IMR-90 (cell line): ENCODE results near the gene ASAP2. TPM values are rescaled to one million over a fixed set of nuclear protein-coding genes. Genes with fewer than 3 reads are reported as not detected.

Source experiments
- ATAC-seq: fragments of 200-7000 bp; cut with Tn5 transposase; 2 replicates; pipeline ENCODE4 v1.9.1; 2020; ENCODE audit warnings: low read depth, mild to moderate bottlenecking, moderate library complexity
- BruUV-seq: library from RNA; stranded (reverse); fragments of 400-500 nt; replicated peaks from 2 replicates; lab custom pipeline; 2021; lab: Mats Ljungman, UMichigan
- CTCF ChIA-PET: fragments of 300-600 bp; formaldehyde crosslinking; extraction: SDS; loops from one replicate; lab custom pipeline; 2021; ENCODE audit warnings: antibody characterized with exemption; lab: Yijun Ruan, JAX
- POLR2A ChIA-PET: fragments of 300-600 bp; sonication (Branson Sonifier 250); formaldehyde crosslinking; loops from one replicate; lab custom pipeline; 2022; ENCODE audit warnings: antibody characterized with exemption; ENCODE audit not compliant: unreplicated experiment; lab: Charles Lee
- DNase-seq: peaks from one replicate; pipeline ENCODE4 v3.0.0; 2013
- H2AFZ ChIP-seq: replicated peaks from 2 replicates; pipeline ENCODE3; 2013; ENCODE audit warnings: low read length, mild to moderate bottlenecking; ENCODE audit not compliant: poor library complexity
- H2AK5ac ChIP-seq: 2 replicates; pipeline ENCODE4 v1.6.1; 2013; ENCODE audit warnings: low read depth, low read length, inconsistent platforms
- H2AK9ac ChIP-seq: replicated peaks from 2 replicates; pipeline ENCODE3; 2013; ENCODE audit warnings: mild to moderate bottlenecking, low read depth, low read length, moderate library complexity; ENCODE audit not compliant: poor library complexity
- H2BK120ac ChIP-seq: 2 replicates; pipeline ENCODE4 v1.6.1; 2013; ENCODE audit warnings: low read depth, low read length, inconsistent platforms
- H2BK15ac ChIP-seq: 3 replicates; pipeline ENCODE4 v1.6.1; 2013; ENCODE audit warnings: low read depth, low read length, inconsistent platforms
- H2BK20ac ChIP-seq: 2 replicates; pipeline ENCODE4 v1.6.1; 2013; ENCODE audit warnings: low read depth, mild to moderate bottlenecking, inconsistent platforms, low read length, moderate library complexity
- H2BK5ac ChIP-seq: 2 replicates; pipeline ENCODE4 v1.6.1; 2013; ENCODE audit warnings: mild to moderate bottlenecking, low read depth, low read length, inconsistent platforms; ENCODE audit not compliant: poor library complexity, severe bottlenecking
- H3K14ac ChIP-seq: replicated peaks from 2 replicates; pipeline ENCODE4 v1.6.1; 2013; ENCODE audit warnings: low read depth, low read length, inconsistent platforms
- H3K18ac ChIP-seq: 2 replicates; pipeline ENCODE4 v1.6.1; 2013; ENCODE audit warnings: low read depth, low read length, control low read depth
- H3K23ac ChIP-seq: 2 replicates; pipeline ENCODE4 v1.6.1; 2013; ENCODE audit warnings: low read depth, low read length, inconsistent platforms
- H3K27ac ChIP-seq: 2 replicates; pipeline ENCODE4 v1.5.1; 2013; ENCODE audit warnings: mild to moderate bottlenecking, control low read depth, low read length; ENCODE audit not compliant: insufficient read depth
- H3K27me3 ChIP-seq: 2 replicates; pipeline ENCODE4 v1.6.1; 2013; ENCODE audit warnings: low read length; ENCODE audit not compliant: control insufficient read depth, insufficient read depth
- H3K36me3 ChIP-seq: 2 replicates; pipeline ENCODE4 v1.6.1; 2013; ENCODE audit warnings: low read length, mixed read lengths; ENCODE audit not compliant: control insufficient read depth, insufficient read depth
- H3K4ac ChIP-seq: 2 replicates; pipeline ENCODE4 v1.6.1; 2013; ENCODE audit warnings: low read depth, low read length, inconsistent platforms
- H3K4me1 ChIP-seq: 2 replicates; pipeline ENCODE4 v1.6.1; 2013; ENCODE audit warnings: low read length, mixed read lengths; ENCODE audit not compliant: control insufficient read depth, insufficient read depth
- H3K4me2 ChIP-seq: 2 replicates; pipeline ENCODE4 v1.6.1; 2013; ENCODE audit warnings: low read depth, mild to moderate bottlenecking, control low read depth, low read length, moderate library complexity
- H3K4me3 ChIP-seq: 2 replicates; pipeline ENCODE4 v1.5.1; 2013; ENCODE audit warnings: low read depth, mild to moderate bottlenecking, control low read depth, low read length, moderate library complexity; ENCODE audit not compliant: insufficient read depth
- H3K56ac ChIP-seq: 2 replicates; pipeline ENCODE4 v1.6.1; 2013; ENCODE audit warnings: low read length, inconsistent platforms; ENCODE audit not compliant: insufficient read depth; ENCODE audit errors: extremely low read depth
- H3K79me1 ChIP-seq, 2 experiments: 2 replicates each; pipeline ENCODE4 v1.6.1; 2013; ENCODE audit warnings: low read length in 2 of 2, inconsistent platforms in 1 of 2, low read depth in 1 of 2
- H3K9ac ChIP-seq: 2 replicates; pipeline ENCODE4 v1.6.1; 2013; ENCODE audit warnings: low read depth, low read length, control low read depth
- H3K9me1 ChIP-seq: 2 replicates; pipeline ENCODE4 v1.6.1; 2013; ENCODE audit warnings: low read length, inconsistent platforms; ENCODE audit not compliant: insufficient read depth
- H3K9me3 ChIP-seq: 2 replicates; pipeline ENCODE4 v1.6.1; 2013; ENCODE audit warnings: low read length; ENCODE audit not compliant: control insufficient read depth, insufficient read depth
- H4K20me1 ChIP-seq: 2 replicates; pipeline ENCODE4 v1.6.1; 2013; ENCODE audit warnings: low read length, inconsistent platforms; ENCODE audit not compliant: insufficient read depth
- H4K5ac ChIP-seq: 2 replicates; pipeline ENCODE4 v1.6.1; 2013; ENCODE audit warnings: mild to moderate bottlenecking, low read depth, low read length, control low read depth
- H4K8ac ChIP-seq, 2 experiments: 2 replicates each; pipeline ENCODE4 v1.6.1; 2013; ENCODE audit warnings: low read depth in 2 of 2, low read length in 2 of 2, control low read depth in 1 of 2, inconsistent platforms in 1 of 2
- H4K91ac ChIP-seq: 2 replicates; pipeline ENCODE4 v1.6.1; 2013; ENCODE audit warnings: low read depth, low read length, inconsistent platforms; ENCODE audit not compliant: insufficient read depth
- BHLHE40 ChIP-seq: fragments of 150-350 bp; IDR thresholded peaks from 2 replicates; pipeline ENCODE4 v1.6.1; 2016; ENCODE audit warnings: mild to moderate bottlenecking, low read depth, low read length
- FOS ChIP-seq: fragments of 150-350 bp; IDR thresholded peaks from 2 replicates; pipeline ENCODE4 v1.6.1; 2016; ENCODE audit warnings: low read depth, low read length
- MAFK ChIP-seq: IDR thresholded peaks from 2 replicates; pipeline ENCODE4 v1.6.1; 2012; ENCODE audit warnings: low read depth, low read length, improper control_type of control experiment
- MAZ ChIP-seq: IDR thresholded peaks from 2 replicates; pipeline ENCODE4 v1.6.1; 2012; ENCODE audit warnings: low read depth, mild to moderate bottlenecking, low read length, improper control_type of control experiment, moderate library complexity, borderline replicate concordance
- MXI1 ChIP-seq: IDR thresholded peaks from 2 replicates; pipeline ENCODE4 v1.6.1; 2012; ENCODE audit warnings: low read depth, mild to moderate bottlenecking, low read length, moderate library complexity, borderline replicate concordance
- SMC3 ChIP-seq: fragments of 150-350 bp; IDR thresholded peaks from 2 replicates; pipeline ENCODE4 v1.6.1; 2016; ENCODE audit warnings: low read depth, mild to moderate bottlenecking, antibody characterized with exemption, low read length, moderate library complexity
- USF2 ChIP-seq: fragments of 150-350 bp; IDR thresholded peaks from 2 replicates; pipeline ENCODE4 v1.6.1; 2017; ENCODE audit warnings: mild to moderate bottlenecking, antibody characterized with exemption, low read length, low read depth
- WGBS, 2 experiments: methylation state at CpG; one replicate each; pipeline versions ENCODE4 v1.1.5 to v1.1.7; 2013; ENCODE audit warnings: missing lambda C conversion rate in 2 of 2; ENCODE audit not compliant: insufficient read length in 1 of 2; ENCODE audit errors: extremely low coverage in 2 of 2; 5-methylcytosine and 5-hydroxymethylcytosine counted together
- dilution Hi-C: fragments of 300-500 bp; cut with HindIII; formaldehyde crosslinking; loops from one replicate; pipeline ENCODE4 v1.14.3; 2018; ENCODE audit warnings: low sequenced_read_pairs; ENCODE audit not compliant: unreplicated experiment
- in situ Hi-C: fragments of 300-500 bp; cut with MboI; formaldehyde crosslinking; loops from 3 replicates; pipeline ENCODE4 v1.14.3; 2019; ENCODE audit warnings: low sequenced_read_pairs, inconsistent platforms, mixed read lengths
- intact Hi-C: fragments of 100-400 bp; cut with micrococcal nuclease; formaldehyde crosslinking; loops from 2 replicates; pipeline ENCODE4 v1.10.0; 2022
- polyA plus RNA-seq, 3 experiments: library from polyadenylated mRNA; depleted of rRNA; stranded (reverse); fragments of >200 nt; gene quantifications; 2 replicates each; pipeline ENCODE4 v1.2.3, GENCODE V29; 2012; ENCODE audit warnings: low replicate concordance in 1 of 3
- total RNA-seq: library from RNA; depleted of rRNA; stranded (reverse); fragments of >200 nt; gene quantifications from 2 replicates; pipeline ENCODE4 v1.2.3, GENCODE V29; 2012

The ASAP2 gene
- total and polyA plus RNA-seq, 2 of the 4 experiments (the other 2 are of a cell fraction), result 19.7 to 28.1 TPM

- H3K9ac ChIP-seq, result no peak overlapping the region
- no TSS peak for BruUV-seq
- H2AK9ac ChIP-seq, result no peak overlapping the region
- H3K14ac ChIP-seq, result no peak overlapping the region
- CTCF ChIA-PET, result no interaction called here
- in situ Hi-C loops (no loop called here), intact Hi-C loops (no loop called here), dilution Hi-C loops (no loop called here)
- ATAC-seq (no peak), DNase-seq (no peak)
- H2BK20ac ChIP-seq, result no peak overlapping the region
- no peak overlapping the region for H4K91ac ChIP-seq
- peaks cover 29% of the 10 kb centered on the region for H3K9me1 ChIP-seq
- no peak overlapping the region for H3K27ac ChIP-seq
- no peak overlapping the region for H2AK5ac ChIP-seq
- H3K4me3 ChIP-seq, result no peak overlapping the region
- no peak overlapping the region for H2AFZ ChIP-seq
- H4K8ac ChIP-seq, result no peak overlapping the region
- POLR2A ChIA-PET, result no interaction called here
- TF ChIP-seq MXI1 (no peak), FOS (no peak), MAFK (no peak), USF2 (no peak), MAZ (no peak), SMC3 (no peak), BHLHE40 (no peak)
- no peak overlapping the region for H2BK5ac ChIP-seq
- H2BK120ac ChIP-seq, result no peak overlapping the region
- no peak overlapping the region for H2BK15ac ChIP-seq
- H3K79me1 ChIP-seq, result peaks cover 9 to 61% of the 10 kb centered on the region in 2 experiments; a peak in 3 of 4 replicates
- no peaks in the 10 kb centered on the region for H3K9me3 ChIP-seq
- no peak overlapping the region for H3K4ac ChIP-seq
- no peak overlapping the region for H3K56ac ChIP-seq
- H3K36me3 ChIP-seq, result peaks cover 37% of the 10 kb centered on the region
- no peak overlapping the region for H3K18ac ChIP-seq
- peaks cover 8% of the 10 kb centered on the region; the same call in 1 of the 2 replicates for H4K20me1 ChIP-seq
- H3K4me2 ChIP-seq, result no peak overlapping the region
- no peaks in the 10 kb centered on the region for H3K27me3 ChIP-seq
- WGBS, 2 experiments, result no CpG with 5 or more reads among the region's 4 CpGs
- peaks cover 16% of the 10 kb centered on the region for H3K4me1 ChIP-seq
- H3K23ac ChIP-seq, result no peak overlapping the region
- H4K5ac ChIP-seq, result no peak overlapping the region
Measured at GRCh38 chr2:9384521-9384920, 177.9 kb downstream of the ASAP2 start.
